ENCODE results near the gene TMBIM6.
"Not testable (repeated sequence)": the region's sequence is repeated elsewhere in the genome, so short reads cannot be mapped to it uniquely, and the experiment has no call there.

The TMBIM6 gene

GRCh38 chr12:49740930-49741881, at the start of gene TMBIM6:
Gene TMBIM6 (plus strand): TSS chr12:49741557. CDS start chr12:49752494, 10,937 bp downstream.
- peak; percentile 100 for DNase-seq (ENCODE audit: low read depth)

- DNase-seq (ENCODE audit: low read depth), result no peak
These were observed 48.5 kb upstream of the TMBIM6 start for GRCh38 chr12:49692851-49693250.

- DNase-seq (ENCODE audit: low read depth), result peak; percentile 41
These were observed 47.4 kb upstream of the TMBIM6 start for GRCh38 chr12:49693931-49694444.

- DNase-seq (ENCODE audit: low read depth), result no peak
These were observed 44.6 kb upstream of the TMBIM6 start for GRCh38 chr12:49696723-49697122.

DNA sequence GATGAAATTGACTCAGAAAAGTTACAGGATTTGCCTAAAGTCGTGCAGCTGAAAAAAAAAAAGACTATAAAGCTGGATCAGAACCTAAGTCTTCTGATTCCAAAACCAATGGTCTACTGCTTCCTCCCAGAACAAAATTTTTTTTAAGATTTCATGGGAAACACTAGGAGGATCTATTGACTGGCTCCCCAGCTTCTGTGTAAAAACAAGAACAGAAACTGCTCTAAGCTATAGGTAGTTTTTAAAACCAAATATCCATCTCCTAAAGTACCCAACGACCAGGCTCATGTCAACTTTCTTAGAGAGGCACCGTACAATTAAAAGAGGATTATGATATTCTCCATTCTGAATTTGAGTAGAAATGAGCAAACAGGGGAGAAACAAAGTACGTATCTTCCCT, 43.5 kb upstream of the TMBIM6 start:
- no peak for DNase-seq (ENCODE audit: low read depth)

DNA sequence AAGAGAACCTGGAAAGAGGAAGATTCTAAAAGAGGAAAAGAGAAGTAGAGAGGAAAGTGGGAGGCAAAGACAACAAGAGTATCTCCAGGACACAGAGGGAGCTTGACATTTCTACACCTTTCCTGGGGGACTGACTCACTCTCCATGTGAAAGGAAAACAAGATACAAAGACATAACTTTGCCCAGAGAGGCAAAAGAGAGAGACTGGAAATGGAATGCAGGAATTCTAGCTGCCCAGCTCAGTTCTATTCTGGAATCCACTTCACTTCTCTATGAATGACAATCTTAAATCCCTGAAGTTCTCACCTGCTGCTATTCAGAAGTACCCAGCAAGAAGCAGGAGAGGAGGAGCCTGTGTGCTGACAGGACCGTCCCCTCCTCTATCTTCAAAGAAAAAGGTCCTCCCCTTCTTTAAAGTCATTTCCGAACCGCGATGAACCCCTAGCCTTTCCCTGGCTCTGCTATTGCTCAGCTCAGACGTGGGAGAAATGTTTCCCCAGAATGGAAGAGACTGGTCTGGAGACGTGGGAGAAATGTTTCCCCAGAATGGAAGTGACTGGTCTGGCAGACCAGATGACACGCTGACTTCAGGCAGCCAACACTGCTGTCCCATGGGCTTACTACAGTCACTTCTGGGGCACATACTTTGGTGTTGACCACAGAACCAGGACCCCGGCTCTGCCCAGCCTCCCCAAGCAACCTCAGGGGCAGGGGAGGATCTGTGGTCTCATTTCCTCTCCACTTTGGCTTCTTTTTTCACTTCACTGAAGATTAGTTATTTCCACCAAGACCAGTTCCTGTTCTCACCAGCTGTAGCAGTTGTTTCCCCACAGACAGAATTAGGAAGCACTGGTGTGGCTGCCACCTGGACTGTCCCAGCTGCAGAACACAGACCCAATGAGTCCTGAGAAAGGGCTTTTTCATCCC, 42.5 kb upstream of the TMBIM6 start:
- peak; percentile 60 for DNase-seq (ENCODE audit: low read depth)

GRCh38 chr12:49702009-49702408, 39.3 kb upstream of the TMBIM6 start:
- DNase-seq (ENCODE audit: low read depth), result no peak

- DNase-seq (ENCODE audit: low read depth), result no peak
These were observed 38.6 kb upstream of the TMBIM6 start for GRCh38 chr12:49702676-49703215.

GRCh38 chr12:49703647-49704137, 37.7 kb upstream of the TMBIM6 start:
- peak; percentile 94 for DNase-seq (ENCODE audit: low read depth)

GRCh38 chr12:49705479-49706134, 35.8 kb upstream of the TMBIM6 start:
- DNase-seq (ENCODE audit: low read depth), result peak; percentile 94

DNA sequence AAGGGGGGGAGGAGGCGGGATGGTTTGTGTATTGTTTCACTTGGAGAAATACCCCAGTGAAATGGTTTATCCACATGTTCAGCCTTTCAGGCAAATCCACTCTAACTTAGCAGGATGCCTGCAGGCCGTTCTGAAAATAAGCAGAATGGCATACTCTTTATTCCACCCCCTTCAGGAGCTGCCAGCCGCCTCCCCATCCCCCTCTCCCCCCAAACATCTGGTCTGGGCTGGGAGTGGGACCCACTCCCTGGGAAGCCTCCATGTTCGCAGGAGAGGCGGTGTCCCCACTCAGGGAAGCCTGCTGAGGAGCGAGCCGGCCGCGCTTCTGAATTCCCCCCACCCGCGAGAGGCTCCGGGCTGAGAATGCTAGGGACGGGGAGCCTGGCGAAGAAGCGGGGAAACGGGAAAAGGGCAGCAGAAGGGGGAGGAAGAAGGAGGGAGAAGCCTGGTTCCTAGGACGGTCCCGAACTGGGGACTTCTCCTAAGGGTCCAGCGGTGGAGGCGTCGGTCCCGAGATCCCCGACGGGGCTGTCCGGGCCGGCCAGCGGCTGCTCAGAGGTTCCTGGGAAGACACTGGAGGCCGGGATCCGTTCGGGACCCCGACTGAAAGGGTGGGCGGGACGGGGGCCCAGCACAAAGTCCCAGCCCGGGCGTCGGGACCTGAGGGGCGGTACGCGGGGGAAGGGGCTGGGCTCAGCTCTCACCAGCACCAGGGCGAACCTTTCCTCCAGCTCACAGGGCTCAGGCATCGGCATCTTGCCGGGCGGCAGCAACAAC, 34.8 kb upstream of the TMBIM6 start:
- DNase-seq (ENCODE audit: low read depth), result peak; percentile 55

DNA sequence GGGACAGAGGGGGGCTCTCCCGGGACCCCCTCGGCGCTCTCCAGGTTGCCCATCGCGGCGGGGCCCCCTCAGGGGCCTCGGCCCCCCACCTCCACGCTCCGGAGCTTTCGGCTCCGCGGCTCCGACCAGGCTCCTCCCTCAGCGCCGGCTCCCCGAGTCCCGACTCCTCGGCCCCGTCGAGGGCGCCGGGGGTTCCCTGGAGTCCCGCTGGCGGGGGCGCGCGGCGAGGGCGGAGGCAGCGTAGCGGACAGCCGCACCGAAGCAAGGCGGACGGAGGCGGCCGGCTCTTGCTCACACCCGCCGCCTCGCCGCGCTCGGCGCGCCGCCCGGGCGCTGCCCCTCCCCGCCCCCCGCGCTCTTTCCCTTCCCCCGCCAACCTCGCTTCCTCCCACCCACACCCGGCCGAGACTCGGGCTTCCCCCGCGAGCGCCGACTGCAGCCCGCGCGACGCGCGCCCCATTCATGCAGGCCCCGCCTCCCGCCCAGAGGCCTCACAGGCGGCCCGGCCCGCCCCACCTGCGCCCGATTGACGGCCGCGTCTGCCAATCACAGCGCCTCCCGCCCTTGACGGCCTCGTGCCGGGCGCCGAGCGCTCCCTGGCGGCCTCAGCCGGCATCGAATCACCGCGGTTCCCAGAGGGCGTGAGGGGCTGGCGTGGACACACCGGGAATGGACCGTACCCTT, 34.1 kb upstream of the TMBIM6 start, which contains the start of gene FMNL3:
TSS of gene FMNL3 (minus strand) at position 278 of the 684 bp plus-strand sequence. CDS start at position 53, 225 bp downstream.
- DNase-seq (ENCODE audit: low read depth), result peak; percentile 97

- no peak for DNase-seq (ENCODE audit: low read depth)
These were observed 33.6 kb upstream of the TMBIM6 start for GRCh38 chr12:49707812-49708147.

GRCh38 chr12:49708851-49709250, 32.5 kb upstream of the TMBIM6 start:
- no peak for DNase-seq (ENCODE audit: low read depth)

GRCh38 chr12:49713952-49714351, 27.4 kb upstream of the TMBIM6 start:
- not testable (repeated sequence) for DNase-seq (ENCODE audit: low read depth)

GRCh38 chr12:49716553-49716952, 24.8 kb upstream of the TMBIM6 start:
- no peak for DNase-seq (ENCODE audit: low read depth)

- not testable (repeated sequence) for DNase-seq (ENCODE audit: low read depth)
These were observed 23.6 kb upstream of the TMBIM6 start for GRCh38 chr12:49717800-49718199.

GRCh38 chr12:49720214-49720613, 21.1 kb upstream of the TMBIM6 start:
- DNase-seq (ENCODE audit: low read depth), result peak; percentile 46

DNA sequence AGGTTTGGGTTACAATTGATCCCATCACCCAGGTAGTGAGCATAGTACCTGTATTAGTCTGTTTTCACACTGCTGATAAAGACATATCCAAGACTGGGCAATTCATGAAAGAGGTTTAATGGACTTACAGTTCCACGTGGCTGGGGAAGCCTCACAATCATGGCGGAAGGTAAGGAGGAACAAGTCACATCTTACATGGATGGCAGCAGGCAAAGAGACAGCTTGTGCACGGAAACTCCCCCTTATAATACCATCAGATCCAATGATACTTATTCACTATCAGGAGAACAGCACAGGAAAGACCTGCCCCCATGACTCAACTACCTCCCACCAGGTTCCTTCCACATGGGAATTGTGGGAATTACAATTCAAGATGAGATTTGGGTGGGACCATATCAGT, 20.0 kb upstream of the TMBIM6 start:
- not testable (repeated sequence) for DNase-seq (ENCODE audit: low read depth)

GRCh38 chr12:49728446-49728845, 12.9 kb upstream of the TMBIM6 start:
- DNase-seq (ENCODE audit: low read depth), result no peak

Data from ELR (cell line).